ENCODE data around the gene METAP2. TPM values are rescaled to one million over a fixed set of nuclear protein-coding genes. Genes with fewer than 3 reads are reported as not detected.

The METAP2 gene
- total and polyA plus RNA-seq, 2 of the 8 experiments (the other 6 are each of a cell fraction or from before 2014, with no cell fraction given): 41.3 to 114 TPM

DNA sequence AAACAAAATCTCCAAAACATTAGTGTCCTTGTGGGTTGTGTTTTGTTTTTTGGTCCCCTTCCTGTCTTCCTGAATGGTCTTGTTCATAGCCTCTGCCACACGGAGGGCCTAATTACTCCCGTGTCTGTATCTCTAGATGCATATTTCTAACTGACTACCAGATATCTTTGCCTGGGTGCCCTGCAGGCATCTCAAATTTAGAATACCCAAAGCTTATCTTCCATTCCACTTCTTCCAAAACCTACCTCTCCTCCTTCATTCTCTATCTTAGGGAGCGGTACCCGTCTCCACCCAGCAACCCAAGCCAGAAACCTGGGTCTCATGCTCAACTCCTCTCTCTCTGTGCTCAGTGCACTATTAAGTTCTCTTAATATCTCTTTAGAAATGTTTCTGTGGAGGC, 10.9 kb upstream of the METAP2 start:
- H2AFZ ChIP-seq (ENCODE audit: low read length): no peak overlapping the region
- no peaks in the 10 kb centered on the region for H3K79me1 ChIP-seq (ENCODE audit: low read depth, low read length)
- no peak overlapping the region for H3K18ac ChIP-seq (ENCODE audit: extremely low read depth, low read length)
- no peak overlapping the region for H4K91ac ChIP-seq (replicated peaks; ENCODE audit: insufficient read length, low read length)
- WGBS, 2 experiments (ENCODE audit: extremely low coverage in 1 of 2, insufficient coverage in 1 of 2, insufficient read length in 1 of 2, insufficient replicate concordance in 2 of 2, low coverage in 1 of 2, low lambda C conversion rate in 2 of 2, missing lambda C conversion rate in 1 of 2): 94% methylated on average over 4 of the region's 4 CpGs; no CpG with 5 or more reads in 1 of the 2 experiments
- H3K27ac ChIP-seq (ENCODE audit: low read depth, low read length): no peak overlapping the region
- CTCF ChIA-PET (ENCODE audit: partially characterized antibody): interaction anchor here (0.6 kb wide), 1 partner anchor 16 kb away, joined by 3 read pairs; no protein-coding TSS in a partner anchor
- POLR2A ChIA-PET (ENCODE audit: partially characterized antibody): no interaction called here
- no peak overlapping the region for H2BK5ac ChIP-seq (ENCODE audit: low read depth, low read length)
- H3K4me2 ChIP-seq (ENCODE audit: insufficient read depth in 1 of 2, low read depth in 2 of 2, low read length in 2 of 2): no peak overlapping the region
- no peak overlapping the region for H3K4me3 ChIP-seq (ENCODE audit: extremely low read depth in 1 of 4, insufficient read depth in 2 of 4, low read depth in 3 of 4, low read length in 4 of 4)
- no peak overlapping the region for H3K9ac ChIP-seq (replicated peaks in 1 of 4; ENCODE audit: extremely low read depth in 1 of 4, low read depth in 3 of 4, low read length in 3 of 4)
- DNase-seq (ENCODE audit: low read depth in 1 of 2, low spot score in 2 of 2) (no peak), FAIRE-seq (no peak)
- H2BK15ac ChIP-seq (ENCODE audit: low read length): no peak overlapping the region
- H2BK12ac ChIP-seq (ENCODE audit: low read depth, low read length): no peak overlapping the region
- no peaks in the 10 kb centered on the region for H3K23me2 ChIP-seq (ENCODE audit: low read depth, low read length)
- H3K27me3 ChIP-seq (replicated peaks in 1 of 4; ENCODE audit: control insufficient read depth in 3 of 4, extremely low read depth in 1 of 4, insufficient read depth in 3 of 4, low read length in 3 of 4): no peaks in the 10 kb centered on the region
- no peak overlapping the region for H2BK20ac ChIP-seq (ENCODE audit: low read length)
- no peak overlapping the region for H2BK120ac ChIP-seq (replicated peaks; ENCODE audit: low read depth, low read length)
- H3K14ac ChIP-seq (ENCODE audit: insufficient read length): no peak overlapping the region
- H3K23ac ChIP-seq (ENCODE audit: insufficient read length): no peak overlapping the region
- no peak overlapping the region for H3K4ac ChIP-seq (replicated peaks; ENCODE audit: insufficient read length, low read depth, low read length)
- no peaks in the 10 kb centered on the region for H4K20me1 ChIP-seq (replicated peaks in 1 of 2; ENCODE audit: control insufficient read depth in 1 of 2, insufficient read depth in 2 of 2, low read length in 2 of 2)
- H3K4me1 ChIP-seq (replicated peaks in 1 of 4; ENCODE audit: control insufficient read depth in 3 of 4, insufficient read depth in 4 of 4, low read length in 3 of 4): no peaks in the 10 kb centered on the region
- H4K8ac ChIP-seq (ENCODE audit: extremely low read depth, insufficient read depth, low read length): no peak overlapping the region
- H3K56ac ChIP-seq (replicated peaks; ENCODE audit: insufficient read length, low read depth, low read length): no peak overlapping the region
- H3K36me3 ChIP-seq (ENCODE audit: control insufficient read depth in 2 of 4, insufficient read depth in 4 of 4, low read length in 3 of 4): no peaks in the 10 kb centered on the region
- no peaks in the 10 kb centered on the region for H3K79me2 ChIP-seq (ENCODE audit: control insufficient read depth in 1 of 2, insufficient read depth in 2 of 2, low read length in 2 of 2)
- H4K5ac ChIP-seq (ENCODE audit: insufficient read length, low read depth, low read length): no peak overlapping the region
- H2AK5ac ChIP-seq (ENCODE audit: low read depth, low read length): no peak overlapping the region
- H3K9me3 ChIP-seq (ENCODE audit: insufficient read depth in 2 of 2, low read depth in 1 of 2, low read length in 1 of 2): peaks cover 3 to 4% of the 10 kb centered on the region in 2 experiments; a peak in 2 of 4 replicates
- no peak for TF ChIP-seq EGR1 (IDR thresholded peaks at IDR 0.05; ENCODE audit: borderline replicate concordance, low read depth, low read length)
- TF ChIP-seq SP1 (IDR thresholded peaks at IDR 0.05; ENCODE audit: low read depth, low read length): no peak
- no peak for TF ChIP-seq TCF12 (IDR thresholded peaks at IDR 0.05; ENCODE audit: low read depth, low read length)
- TF ChIP-seq YY1 (IDR thresholded peaks at IDR 0.05; ENCODE audit: low read depth, low read length): no peak
- TF ChIP-seq TAF1 (IDR thresholded peaks at IDR 0.05; ENCODE audit: low read depth, low read length): no peak
- no peak for TF ChIP-seq TAF7 (optimal IDR thresholded peaks at IDR 0.05; ENCODE audit: borderline replicate concordance, low read depth, low read length)
- no peak for TF ChIP-seq RBBP5 (IDR thresholded peaks at IDR 0.05; ENCODE audit: borderline replicate concordance, low read depth, low read length)
- TF ChIP-seq SIRT6 (IDR thresholded peaks at IDR 0.05; ENCODE audit: low read length): no peak
- no peak for TF ChIP-seq RAD21 (IDR thresholded peaks at IDR 0.05 in 1 of 2, conservative IDR thresholded peaks at IDR 0.05 in 1 of 2; ENCODE audit: low read depth in 2 of 2, low read length in 2 of 2)
- no peak for TF ChIP-seq POLR2AphosphoS5 (IDR thresholded peaks at IDR 0.05; ENCODE audit: low read depth, low read length)
- no peak for TF ChIP-seq SRF (IDR thresholded peaks at IDR 0.05; ENCODE audit: low read depth, low read length)
- no peak for TF ChIP-seq SP4 (IDR thresholded peaks at IDR 0.05; ENCODE audit: low read length)
- TF ChIP-seq, protein P1, sequence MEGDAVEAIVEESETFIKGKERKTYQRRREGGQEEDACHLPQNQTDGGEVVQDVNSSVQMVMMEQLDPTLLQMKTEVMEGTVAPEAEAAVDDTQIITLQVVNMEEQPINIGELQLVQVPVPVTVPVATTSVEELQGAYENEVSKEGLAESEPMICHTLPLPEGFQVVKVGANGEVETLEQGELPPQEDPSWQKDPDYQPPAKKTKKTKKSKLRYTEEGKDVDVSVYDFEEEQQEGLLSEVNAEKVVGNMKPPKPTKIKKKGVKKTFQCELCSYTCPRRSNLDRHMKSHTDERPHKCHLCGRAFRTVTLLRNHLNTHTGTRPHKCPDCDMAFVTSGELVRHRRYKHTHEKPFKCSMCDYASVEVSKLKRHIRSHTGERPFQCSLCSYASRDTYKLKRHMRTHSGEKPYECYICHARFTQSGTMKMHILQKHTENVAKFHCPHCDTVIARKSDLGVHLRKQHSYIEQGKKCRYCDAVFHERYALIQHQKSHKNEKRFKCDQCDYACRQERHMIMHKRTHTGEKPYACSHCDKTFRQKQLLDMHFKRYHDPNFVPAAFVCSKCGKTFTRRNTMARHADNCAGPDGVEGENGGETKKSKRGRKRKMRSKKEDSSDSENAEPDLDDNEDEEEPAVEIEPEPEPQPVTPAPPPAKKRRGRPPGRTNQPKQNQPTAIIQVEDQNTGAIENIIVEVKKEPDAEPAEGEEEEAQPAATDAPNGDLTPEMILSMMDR (IDR thresholded peaks at IDR 0.05; ENCODE audit: control extremely low read depth in 1 of 3, insufficient read depth in 1 of 3, low read depth in 1 of 3, low read length in 3 of 3): no peak

All from H1 (cell line).